GM18868 (cell line): ENCODE results near the gene EAF2.
"Not testable (repeated sequence)": the region's sequence is repeated elsewhere in the genome, so short reads cannot be mapped to it uniquely, and the experiment has no call there.

Source experiments
- ATAC-seq: cut with Tn5 transposase; IDR thresholded peaks from one replicate; pipeline ENCODE4 v1.9.1; 2021; ENCODE audit warnings: mild to moderate bottlenecking, moderate library complexity; ENCODE audit not compliant: unreplicated experiment

EAF2 gene

DNA sequence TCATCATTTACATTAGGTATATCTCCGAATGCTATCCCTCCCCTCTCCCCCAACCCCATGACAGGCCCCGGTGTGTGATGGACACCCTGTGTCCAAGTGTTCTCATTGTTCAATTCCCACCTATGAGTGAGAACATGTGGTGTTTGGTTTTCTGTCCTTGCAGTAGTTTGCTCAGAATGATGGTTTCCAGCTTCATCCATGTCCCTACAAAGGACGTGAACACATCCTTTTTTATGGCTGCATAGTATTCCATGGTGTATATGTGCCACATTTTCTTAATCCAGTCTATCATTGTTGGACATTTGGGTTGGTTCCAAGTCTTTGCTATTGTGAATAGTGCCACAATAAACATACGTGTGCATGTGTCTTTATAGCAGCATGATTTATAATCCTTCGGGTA is 22.8 kb downstream of the EAF2 start:
- not testable (repeated sequence) for ATAC-seq

GRCh38 chr3:121863247-121863646 is 28.2 kb downstream of the EAF2 start:
- not testable (repeated sequence) for ATAC-seq

- no peak for ATAC-seq
These were observed 28.8 kb downstream of the EAF2 start for GRCh38 chr3:121863801-121864200.

DNA sequence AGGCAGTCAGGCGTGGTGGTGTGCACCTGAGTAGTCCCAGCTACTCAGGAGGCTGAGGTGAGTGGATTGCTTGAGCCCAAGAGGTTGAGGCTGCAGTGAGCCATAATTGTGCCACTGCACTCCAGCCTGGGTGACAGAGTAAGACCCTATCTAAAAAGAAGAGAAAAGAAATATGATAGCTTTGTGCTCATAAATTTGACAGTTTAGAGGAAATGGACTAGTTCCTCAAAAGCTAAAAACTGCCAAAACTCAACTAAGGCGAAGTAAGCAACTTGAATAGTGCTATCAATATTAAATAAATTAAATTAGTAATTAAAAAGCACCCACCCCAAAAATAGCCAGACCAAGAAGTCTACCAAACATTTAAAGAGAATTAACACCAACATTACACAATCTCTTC is 34.7 kb downstream of the EAF2 start:
- ATAC-seq: no peak

DNA sequence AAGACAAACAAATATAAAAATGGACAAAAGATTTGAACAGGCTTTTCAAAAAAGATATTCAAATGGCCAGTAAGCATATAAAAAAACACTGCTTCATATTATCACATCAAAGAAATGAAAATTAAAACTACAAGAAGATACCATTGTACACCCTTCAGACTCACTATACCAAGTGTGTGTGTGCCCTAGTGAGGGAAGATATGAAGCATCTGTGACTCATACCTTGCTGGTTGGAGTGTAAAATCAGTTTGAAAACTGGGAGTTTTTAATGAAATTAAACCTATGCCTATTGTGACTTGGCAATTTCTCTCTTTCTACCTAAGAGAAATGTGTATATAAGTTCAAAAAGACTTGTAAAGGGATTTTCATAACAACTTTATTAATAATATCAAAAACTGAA is 35.7 kb downstream of the EAF2 start:
- ATAC-seq: no peak

DNA sequence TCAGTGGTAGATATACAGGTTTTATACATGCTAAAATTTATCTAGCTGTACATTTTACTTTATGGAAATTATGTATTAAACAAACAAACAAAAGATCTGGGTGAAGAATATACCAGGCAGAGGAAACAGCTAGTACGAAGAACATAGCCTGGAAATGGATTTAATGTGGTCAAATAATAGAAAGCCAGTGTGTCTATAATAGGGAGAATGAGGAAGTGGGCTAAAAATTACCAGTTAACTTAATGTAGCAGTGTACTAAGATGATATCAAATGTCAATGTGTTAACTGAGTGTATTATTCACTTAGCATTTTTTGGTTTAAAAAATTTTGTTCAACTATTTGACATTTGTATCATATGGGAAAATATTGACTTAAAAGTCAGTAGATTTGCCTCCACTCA is 36.4 kb downstream of the EAF2 start:
- no peak for ATAC-seq

GRCh38 chr3:121878411-121878810 is 43.4 kb downstream of the EAF2 start:
- ATAC-seq: no peak

DNA sequence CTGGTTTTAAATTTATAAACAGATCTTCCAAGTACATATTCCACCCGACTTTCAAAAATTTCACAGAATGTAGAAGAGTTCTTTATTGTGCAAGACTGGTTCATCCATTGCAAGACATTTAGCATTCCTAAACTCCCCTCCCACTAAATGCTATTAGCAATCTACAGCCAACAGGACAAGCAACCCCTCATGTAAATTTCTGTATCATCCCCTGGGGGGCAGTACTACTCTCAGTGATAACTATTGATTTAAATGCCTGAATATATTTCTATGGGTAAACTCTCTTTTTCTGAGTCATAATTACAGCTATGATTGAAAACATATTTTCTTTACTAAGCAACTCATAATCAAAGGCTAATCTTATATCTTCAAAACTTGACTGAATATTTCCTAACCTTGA is 48.5 kb downstream of the EAF2 start:
- no peak for ATAC-seq

GRCh38 chr3:121885386-121885785 is 50.4 kb downstream of the EAF2 start:
- ATAC-seq: no peak

GRCh38 chr3:121894301-121894990 is 59.4 kb downstream of the EAF2 start, which contains the start of gene SLC15A2:
Gene SLC15A2 (plus strand): TSS chr3:121894401. CDS start chr3:121894477, 76 bp downstream.
- ATAC-seq: no peak

- no peak for ATAC-seq
These were observed 60.1 kb downstream of the EAF2 start for GRCh38 chr3:121895121-121895520.

GRCh38 chr3:121895736-121896135 is 60.7 kb downstream of the EAF2 start:
- ATAC-seq: no peak

DNA sequence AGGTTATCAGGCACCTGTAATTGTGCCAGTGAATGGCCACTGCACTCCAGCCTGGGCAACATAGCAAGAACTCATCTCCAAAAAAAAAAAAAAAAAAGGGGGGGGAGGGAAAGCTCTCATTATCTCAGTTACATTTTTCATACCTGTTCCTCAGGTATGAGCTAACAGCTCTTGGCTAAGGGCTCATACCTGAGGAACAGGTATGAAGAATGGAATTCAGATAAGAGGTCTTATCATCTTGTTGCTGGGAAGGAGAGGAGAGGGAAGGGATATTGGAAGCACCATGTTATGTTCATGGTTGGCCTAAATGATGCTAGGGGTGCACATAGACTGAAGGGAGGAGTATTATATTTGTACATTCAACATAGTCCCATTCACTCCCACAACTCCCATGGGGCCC is 61.8 kb downstream of the EAF2 start:
- ATAC-seq: no peak

DNA sequence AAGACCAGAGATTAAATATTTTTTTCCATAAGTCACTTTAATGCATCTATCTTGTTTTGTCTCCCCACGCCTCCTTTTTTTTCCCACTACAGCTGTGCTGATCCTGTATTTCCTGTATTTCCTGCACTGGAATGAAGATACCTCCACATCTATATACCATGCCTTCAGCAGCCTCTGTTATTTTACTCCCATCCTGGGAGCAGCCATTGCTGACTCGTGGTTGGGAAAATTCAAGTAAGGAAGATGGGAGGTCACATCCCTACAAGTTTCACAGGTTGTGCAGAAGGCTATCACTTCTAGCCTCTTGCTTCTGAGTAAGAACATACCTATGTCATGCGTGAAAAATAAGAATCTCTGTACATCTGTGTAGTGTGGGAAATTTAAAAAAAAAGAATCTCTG is 62.3 kb downstream of the EAF2 start:
- no peak for ATAC-seq

DNA sequence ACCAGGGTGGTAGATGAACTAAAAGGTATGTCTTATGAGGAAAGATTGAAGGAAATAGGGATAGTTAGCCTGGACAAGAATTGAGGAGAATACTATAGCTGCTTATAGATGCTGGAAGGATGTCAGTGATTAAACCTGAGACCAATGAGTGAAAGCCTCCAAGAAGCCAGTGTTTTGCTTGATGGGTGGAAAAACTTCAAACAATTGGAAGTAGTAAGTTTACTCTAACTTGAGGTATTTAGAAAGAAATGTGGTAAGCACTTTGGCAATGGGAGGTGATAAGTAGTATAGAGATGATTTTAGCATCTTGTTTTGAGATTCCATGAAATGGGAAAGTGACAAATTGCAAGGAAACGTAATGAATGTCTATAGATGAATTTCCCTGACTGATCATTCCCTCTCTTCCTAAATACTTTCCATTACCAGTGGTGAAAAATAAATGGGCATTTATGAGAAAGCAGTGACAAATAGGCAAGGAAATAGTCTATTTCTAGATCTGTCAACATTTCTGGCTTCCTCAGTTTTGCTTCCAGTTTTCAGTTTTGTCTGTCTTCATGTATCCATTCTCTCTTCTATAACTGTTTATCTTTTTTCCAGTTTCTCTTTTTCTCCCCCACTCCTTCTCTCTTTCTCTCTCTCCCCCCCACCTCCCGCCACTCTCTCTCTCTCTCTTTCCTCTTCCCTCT is 78.4 kb downstream of the EAF2 start:
- ATAC-seq: no peak

GRCh38 chr3:121914081-121914998 is 79.3 kb downstream of the EAF2 start:
- ATAC-seq: no peak

GRCh38 chr3:121916189-121916588 is 81.2 kb downstream of the EAF2 start:
- ATAC-seq: no peak

GRCh38 chr3:121918779-121919483 is 83.9 kb downstream of the EAF2 start:
- no peak for ATAC-seq

GRCh38 chr3:121924734-121925133 is 89.7 kb downstream of the EAF2 start:
- ATAC-seq: no peak

DNA sequence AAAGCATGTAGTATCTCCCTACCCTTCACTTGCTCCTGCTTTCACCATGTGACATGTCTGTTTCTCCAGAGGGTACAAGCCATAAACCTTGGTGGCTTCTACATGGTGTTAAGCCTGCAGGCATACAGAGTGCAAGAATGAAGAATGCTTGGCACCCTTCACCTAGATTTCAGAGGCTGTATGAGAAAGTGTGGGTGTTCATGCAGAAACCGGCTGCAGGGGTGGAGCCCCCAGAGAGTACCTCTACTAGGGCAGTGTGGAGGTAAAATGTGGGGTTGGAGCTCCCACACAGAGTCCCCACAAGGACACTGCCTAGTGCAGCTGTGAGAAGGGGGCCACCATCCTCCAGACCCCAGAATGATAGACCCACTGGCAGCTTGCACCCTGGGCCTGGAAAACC is 91.4 kb downstream of the EAF2 start:
- no peak for ATAC-seq
